CD4-positive, alpha-beta T cell (primary cell): ENCODE results near the gene ATP5PO. TPM values are rescaled to one million over a fixed set of nuclear protein-coding genes. Genes with fewer than 3 reads are reported as not detected.

ENCODE experiments used
- ATAC-seq: fragments of 200-7000 bp; cut with Tn5 transposase; one replicate; pipeline ENCODE4 v1.10.0; 2022; ENCODE audit warnings: mild to moderate bottlenecking; ENCODE audit not compliant: poor library complexity
- CTCF ChIA-PET: fragments of 350-600 bp; sonication (Branson Sonifier 250); formaldehyde crosslinking; loops from one replicate; lab custom pipeline; 2021; ENCODE audit warnings: antibody characterized with exemption, inconsistent platforms; lab: Charles Lee
- POLR2A ChIA-PET: fragments of 350-600 bp; sonication (Branson Sonifier 250); formaldehyde crosslinking; loops from one replicate; lab custom pipeline; 2021; ENCODE audit warnings: antibody characterized with exemption, inconsistent platforms; lab: Charles Lee
- DNase-seq, 14 experiments: peaks; one replicate each; pipeline ENCODE4 v3.0.0-alpha.2; 2013 to 2020; ENCODE audit warnings: mixed read lengths in 2 of 14
- H3K27ac ChIP-seq, 2 donors: one replicate each; pipeline versions ENCODE4 v1.5.1 to v1.7.0; 2013; ENCODE audit warnings: low read length in 2 of 2, low read depth in 1 of 2, mild to moderate bottlenecking in 1 of 2
- H3K27me3 ChIP-seq, 2 experiments: 1 replicate in 1 of 2; 2 replicates in 1 of 2; pipeline versions ENCODE4 v1.6.1 to v1.7.0; 2013; ENCODE audit warnings: low read length in 2 of 2, control low read depth in 1 of 2, mild to moderate bottlenecking in 1 of 2, moderate library complexity in 1 of 2; ENCODE audit not compliant: insufficient read depth in 2 of 2, control insufficient read depth in 1 of 2
- H3K36me3 ChIP-seq: one replicate; pipeline ENCODE4 v1.6.1; 2013; ENCODE audit warnings: low read length, control low read depth; ENCODE audit not compliant: insufficient read depth
- H3K4me1 ChIP-seq: one replicate; pipeline ENCODE4 v1.6.1; 2013; ENCODE audit warnings: low read length, control low read depth; ENCODE audit not compliant: insufficient read depth
- H3K4me3 ChIP-seq: one replicate; pipeline ENCODE4 v1.5.1; 2013; ENCODE audit warnings: mild to moderate bottlenecking, low read length, moderate library complexity
- H3K9me3 ChIP-seq, 2 experiments: 1 replicate in 1 of 2; 2 replicates in 1 of 2; pipeline versions ENCODE4 v1.6.1 to v1.7.0; 2013; ENCODE audit warnings: low read length in 2 of 2, mild to moderate bottlenecking in 2 of 2, control low read depth in 1 of 2, moderate library complexity in 1 of 2; ENCODE audit not compliant: control insufficient read depth in 1 of 2, insufficient read depth in 1 of 2
- H3K27ac Mint-ChIP-seq: one replicate; pipeline ENCODE4 v1.8.0; 2020; ENCODE audit warnings: mixed read lengths
- H3K27me3 Mint-ChIP-seq: one replicate; pipeline ENCODE4 v1.8.0; 2021; ENCODE audit warnings: mixed read lengths
- H3K36me3 Mint-ChIP-seq: one replicate; pipeline ENCODE4 v1.8.0; 2021; ENCODE audit warnings: low read depth, mixed read lengths
- H3K4me1 Mint-ChIP-seq: one replicate; pipeline ENCODE4 v1.8.0; 2021; ENCODE audit warnings: low read depth, mixed read lengths
- H3K4me3 Mint-ChIP-seq: one replicate; pipeline ENCODE4 v1.8.0; 2020; ENCODE audit warnings: mild to moderate bottlenecking, mixed read lengths
- H3K9me3 Mint-ChIP-seq: one replicate; pipeline ENCODE4 v1.8.0; 2020; ENCODE audit warnings: mixed read lengths
- intact Hi-C, 2 experiments: fragments of 100-400 bp; cut with DNase I in 1 of 2; cut with micrococcal nuclease in 1 of 2; formaldehyde crosslinking; loops; one replicate each; pipeline versions ENCODE4 v1.15.1 to v1.9.0; 2023 to 2025; cut with DNase I, micrococcal nuclease
- total RNA-seq, 174 experiments: library from RNA in 2 of 174; stranded (reverse) in 2 of 174; gene quantifications; one replicate each; pipeline ENCODE4 v1.2.3 and lab custom pipeline; 2021 to 2026
- TF ChIP-seq, protein P1 (sequence below): fragments of 200-600 bp; IDR thresholded peaks from one replicate; pipeline ENCODE4 v1.8.0; 2022; ENCODE audit warnings: antibody characterized with exemption, mild to moderate bottlenecking

ATP5PO gene
- total RNA-seq, 2 experiments from 2014 or later = 143 to 149 TPM

DNA sequence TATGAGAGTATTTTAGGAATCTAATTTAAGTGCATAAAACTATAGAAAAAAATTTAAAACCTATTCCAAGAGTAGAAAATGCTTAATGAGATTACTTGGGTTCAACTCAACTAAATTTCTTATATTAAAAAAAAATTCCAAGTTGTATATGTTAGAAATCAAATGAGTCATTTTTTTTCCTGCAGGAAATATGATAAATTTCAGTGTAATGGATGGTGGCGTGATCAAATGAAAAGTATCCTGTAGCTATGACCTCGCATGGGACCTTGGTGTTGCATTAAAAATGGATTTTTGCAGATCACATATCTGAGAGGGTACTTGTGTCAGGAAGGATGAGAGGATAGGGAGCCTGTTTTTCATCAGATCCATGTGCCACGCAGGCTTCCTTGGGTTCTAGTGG lies 17.9 kb downstream of the ATP5PO start:
- no peak overlapping the region for H3K27ac ChIP-seq
- H3K36me3 ChIP-seq = peaks cover 12% of the 10 kb centered on the region
- ATAC-seq = no peak
- Mint-ChIP-seq H3K27me3 (no peaks in the 10 kb centered on the region), H3K36me3 (peaks cover 16% of the 10 kb centered on the region), H3K9me3 (no peaks in the 10 kb centered on the region), H3K4me3 (no peak overlapping the region), H3K27ac (no peak overlapping the region), H3K4me1 (peaks cover 14% of the 10 kb centered on the region)
- no peak for DNase-seq
- TF ChIP-seq, protein P1, sequence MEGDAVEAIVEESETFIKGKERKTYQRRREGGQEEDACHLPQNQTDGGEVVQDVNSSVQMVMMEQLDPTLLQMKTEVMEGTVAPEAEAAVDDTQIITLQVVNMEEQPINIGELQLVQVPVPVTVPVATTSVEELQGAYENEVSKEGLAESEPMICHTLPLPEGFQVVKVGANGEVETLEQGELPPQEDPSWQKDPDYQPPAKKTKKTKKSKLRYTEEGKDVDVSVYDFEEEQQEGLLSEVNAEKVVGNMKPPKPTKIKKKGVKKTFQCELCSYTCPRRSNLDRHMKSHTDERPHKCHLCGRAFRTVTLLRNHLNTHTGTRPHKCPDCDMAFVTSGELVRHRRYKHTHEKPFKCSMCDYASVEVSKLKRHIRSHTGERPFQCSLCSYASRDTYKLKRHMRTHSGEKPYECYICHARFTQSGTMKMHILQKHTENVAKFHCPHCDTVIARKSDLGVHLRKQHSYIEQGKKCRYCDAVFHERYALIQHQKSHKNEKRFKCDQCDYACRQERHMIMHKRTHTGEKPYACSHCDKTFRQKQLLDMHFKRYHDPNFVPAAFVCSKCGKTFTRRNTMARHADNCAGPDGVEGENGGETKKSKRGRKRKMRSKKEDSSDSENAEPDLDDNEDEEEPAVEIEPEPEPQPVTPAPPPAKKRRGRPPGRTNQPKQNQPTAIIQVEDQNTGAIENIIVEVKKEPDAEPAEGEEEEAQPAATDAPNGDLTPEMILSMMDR = no peak
- peaks cover 7% of the 10 kb centered on the region for H3K4me1 ChIP-seq
- ChIA-PET CTCF (no interaction called here), POLR2A (no interaction called here)
- no peaks in the 10 kb centered on the region for H3K9me3 ChIP-seq
- H3K27me3 ChIP-seq = no peaks in the 10 kb centered on the region
- intact Hi-C loops = loop anchor here in 1 of 2 experiments (10.0 kb wide), 1 partner anchor 253 kb away; the partner anchor contains the start of genes CRYZL1 and ITSN1
- H3K4me3 ChIP-seq = no peak overlapping the region

DNA sequence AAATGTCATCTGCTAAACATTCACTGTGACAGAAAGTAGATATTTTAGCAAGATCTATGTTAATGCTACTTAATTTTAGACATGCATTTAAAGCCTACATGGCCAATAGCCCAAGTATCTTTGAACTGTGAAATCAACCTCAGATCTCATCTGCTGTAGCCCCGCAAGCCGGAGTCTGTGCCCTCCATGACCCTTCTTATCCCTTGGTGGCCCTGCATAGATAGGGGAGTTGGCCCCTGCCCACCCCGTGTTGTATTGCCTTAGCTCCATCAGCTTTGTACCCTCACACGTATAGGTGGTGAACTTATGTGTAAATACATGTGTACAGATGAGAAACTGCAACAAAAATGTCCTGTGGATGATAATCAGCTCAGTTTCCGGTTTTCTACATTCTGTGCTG lies 18.5 kb downstream of the ATP5PO start:
- TF ChIP-seq, protein P1 = no peak
- CTCF ChIA-PET = no interaction called here
- ATAC-seq = no peak
- no peak overlapping the region for H3K4me3 ChIP-seq
- Mint-ChIP-seq H3K36me3 (peaks cover 10% of the 10 kb centered on the region), H3K9me3 (no peaks in the 10 kb centered on the region), H3K4me1 (peaks cover 14% of the 10 kb centered on the region), H3K4me3 (no peak overlapping the region), H3K27me3 (no peaks in the 10 kb centered on the region), H3K27ac (no peak overlapping the region)
- no peaks in the 10 kb centered on the region for H3K9me3 ChIP-seq
- no peak for DNase-seq
- no peak overlapping the region for H3K27ac ChIP-seq
- POLR2A ChIA-PET = no interaction called here
- no peaks in the 10 kb centered on the region for H3K27me3 ChIP-seq
- peaks cover 6% of the 10 kb centered on the region for H3K36me3 ChIP-seq
- intact Hi-C loops = loop anchor here in 1 of 2 experiments (10.0 kb wide), 1 partner anchor 252 kb away; the partner anchor contains the start of genes CRYZL1 and ITSN1
- H3K4me1 ChIP-seq = peaks cover 7% of the 10 kb centered on the region

DNA sequence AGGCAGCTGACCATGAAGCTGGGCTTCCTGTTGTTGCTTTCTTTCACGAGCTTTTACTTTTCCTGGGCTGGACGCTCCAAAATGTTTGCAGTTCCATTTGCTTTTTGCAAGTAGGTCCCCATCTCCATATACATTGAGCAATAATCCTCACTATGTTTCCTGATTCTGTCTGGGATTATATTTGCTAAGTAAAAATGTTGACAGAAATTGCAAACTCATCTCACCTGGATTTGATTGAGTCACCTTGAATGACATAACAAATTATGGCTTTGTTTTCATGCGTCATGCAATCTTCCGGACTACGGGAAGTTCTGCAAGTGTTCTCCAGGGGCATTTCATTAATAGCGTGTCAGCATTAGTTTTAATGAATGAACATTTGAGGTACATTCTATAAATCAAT lies 18.9 kb downstream of the ATP5PO start:
- Mint-ChIP-seq H3K4me3 (no peak overlapping the region), H3K27me3 (no peaks in the 10 kb centered on the region), H3K27ac (no peak overlapping the region), H3K4me1 (peaks cover 13% of the 10 kb centered on the region), H3K36me3 (peaks cover 7% of the 10 kb centered on the region), H3K9me3 (no peaks in the 10 kb centered on the region)
- Histone ChIP-seq H3K27ac (no peak overlapping the region), H3K9me3 (no peaks in the 10 kb centered on the region), H3K36me3 (peaks cover 3% of the 10 kb centered on the region), H3K4me3 (no peak overlapping the region), H3K4me1 (peaks cover 7% of the 10 kb centered on the region), H3K27me3 (no peaks in the 10 kb centered on the region)
- TF ChIP-seq, protein P1 = no peak
- ChIA-PET POLR2A (no interaction called here), CTCF (no interaction called here)
- DNase-seq (no peak), ATAC-seq (no peak)
- intact Hi-C loops = loop anchor here in 1 of 2 experiments (10.0 kb wide), 1 partner anchor 252 kb away; the partner anchor contains the start of genes CRYZL1 and ITSN1
